A549 (cell line): Measurements from ENCODE around the gene PRKN. TPM values are rescaled to one million over a fixed set of nuclear protein-coding genes. Genes with fewer than 3 reads are reported as not detected.

ENCODE experiments used
- ATAC-seq, 2 experiments: fragments of 200-7000 bp in 1 of 2; fragments of >200 bp in 1 of 2; cut with Nextera tagmentation in 1 of 2; cut with Tn5 transposase in 1 of 2; 3 replicates each; pipeline versions ENCODE4 v1.8.0 to v1.9.1; 2018 to 2020; ENCODE audit warnings: mild to moderate bottlenecking in 1 of 2, moderate library complexity in 1 of 2
- CTCF ChIA-PET: fragments of 300-600 bp; sonication (Branson Sonifier 250); formaldehyde crosslinking; extraction: SDS; loops from one replicate; lab custom pipeline; 2021; ENCODE audit warnings: antibody characterized with exemption, inconsistent platforms; lab: Yijun Ruan, JAX
- POLR2A ChIA-PET: fragments of 350-600 bp; formaldehyde crosslinking; extraction: SDS; loops from one replicate; lab custom pipeline; 2021; ENCODE audit warnings: antibody characterized with exemption, inconsistent platforms; lab: Yijun Ruan, JAX
- DNase-seq, 2 experiments: peaks; one replicate each; pipeline versions ENCODE4 v3.0.0 to v3.0.0-alpha.2; 2011 to 2016; ENCODE audit warnings: low read depth in 1 of 2, low spot score in 1 of 2
- FAIRE-seq: peaks from 2 replicates; lab custom pipeline; 2011; peaks lifted over from hg19 to GRCh38; lab: Jason Lieb, UNC
- H3K27ac ChIP-seq, 2 experiments: fragments of >200 bp; sonication (Bioruptor Twin); formaldehyde crosslinking; 3 replicates each; pipeline ENCODE4 v1.5.1; 2016 to 2017
- H3K4me1 ChIP-seq: fragments of >200 bp; sonication (Bioruptor Twin); formaldehyde crosslinking; 3 replicates; pipeline ENCODE4 v1.6.1; 2016
- H3K4me2 ChIP-seq: fragments of >200 bp; sonication (Bioruptor Twin); formaldehyde crosslinking; 3 replicates; pipeline ENCODE4 v1.6.1; 2016
- H3K4me3 ChIP-seq: fragments of >200 bp; sonication (Bioruptor Twin); formaldehyde crosslinking; 3 replicates; pipeline ENCODE4 v1.5.1; 2016
- H3K9me3 ChIP-seq: fragments of >200 bp; sonication (Bioruptor Twin); formaldehyde crosslinking; 3 replicates; pipeline ENCODE4 v1.6.1; 2016
- CBX2 ChIP-seq: fragments of 200-600 bp; sonication (generic); IDR thresholded peaks from 2 replicates; pipeline ENCODE4 v1.6.1; 2016; ENCODE audit warnings: low read depth, mild to moderate bottlenecking, borderline replicate concordance
- CBX8 ChIP-seq: fragments of 200-600 bp; sonication (generic); IDR thresholded peaks from 2 replicates; pipeline ENCODE4 v1.6.1; 2016
- CEBPB ChIP-seq, 2 experiments: fragments of >200 bp in 1 of 2; sonication (Bioruptor Twin) in 1 of 2; formaldehyde crosslinking in 1 of 2; IDR thresholded peaks; 2 replicates each; pipeline ENCODE4 v1.6.1; 2012 to 2016
- CHD2 ChIP-seq: fragments of 150-350 bp; IDR thresholded peaks from 2 replicates; pipeline ENCODE4 v1.6.1; 2014; ENCODE audit warnings: low read length; ENCODE audit not compliant: partially characterized antibody
- CHD4 ChIP-seq: fragments of 200-600 bp; sonication (generic); IDR thresholded peaks from 2 replicates; pipeline ENCODE4 v1.6.1; 2016; ENCODE audit warnings: antibody characterized with exemption, mild to moderate bottlenecking, borderline replicate concordance
- EHMT2 ChIP-seq: fragments of 200-600 bp; sonication (generic); IDR thresholded peaks from 2 replicates; pipeline ENCODE4 v1.6.1; 2016; ENCODE audit warnings: antibody characterized with exemption, low read depth, mild to moderate bottlenecking, moderate library complexity
- ESRRA ChIP-seq: fragments of 150-350 bp; IDR thresholded peaks from 2 replicates; pipeline ENCODE4 v1.6.1; 2014; ENCODE audit warnings: mild to moderate bottlenecking, low read length, borderline replicate concordance
- FOSB ChIP-seq: fragments of 250-450 bp; sonication (Bioruptor Pico); IDR thresholded peaks from 2 replicates; pipeline ENCODE4 v1.5.0; 2020; ENCODE audit warnings: mild to moderate bottlenecking, moderate library complexity
- FOSL2 ChIP-seq, 2 experiments: fragments of 450-650 bp in 1 of 2; fragments of >200 bp in 1 of 2; sonication (Bioruptor Twin) in 1 of 2; formaldehyde crosslinking; IDR thresholded peaks; 2 replicates each; pipeline versions ENCODE4 v1.5.0 to v1.6.1; 2016 to 2020; ENCODE audit warnings: mild to moderate bottlenecking in 1 of 2, moderate library complexity in 1 of 2
- GATA3 ChIP-seq: IDR thresholded peaks from 2 replicates; pipeline ENCODE4 v1.6.1; 2012; ENCODE audit warnings: borderline replicate concordance
- HOXB5 ChIP-seq: fragments of 250-450 bp; sonication (Bioruptor Pico); IDR thresholded peaks from 2 replicates; pipeline ENCODE4 v1.5.0; 2020; ENCODE audit warnings: mild to moderate bottlenecking, moderate library complexity
- KDM1A ChIP-seq: fragments of 200-600 bp; sonication (generic); IDR thresholded peaks from 2 replicates; pipeline ENCODE4 v1.6.1; 2016; ENCODE audit warnings: low read depth, mild to moderate bottlenecking
- NPAS2 ChIP-seq: fragments of 250-450 bp; sonication (Bioruptor Pico); IDR thresholded peaks from 2 replicates; pipeline ENCODE4 v1.8.0; 2022; ENCODE audit warnings: mild to moderate bottlenecking, moderate library complexity, borderline replicate concordance
- NR3C1 ChIP-seq: fragments of >200 bp; sonication (Bioruptor Twin); formaldehyde crosslinking; IDR thresholded peaks from 3 replicates; pipeline ENCODE4 v1.6.1; 2017
- POLR2AphosphoS2 ChIP-seq: conservative IDR thresholded peaks from 2 replicates; pipeline ENCODE4 v1.6.1; 2012; ENCODE audit warnings: low read length, improper control_type of control experiment, inconsistent platforms
- RAD21 ChIP-seq, 2 experiments: fragments of >200 bp in 1 of 2; sonication (Bioruptor Twin) in 1 of 2; formaldehyde crosslinking in 1 of 2; IDR thresholded peaks in 1 of 2; conservative IDR thresholded peaks in 1 of 2; 2 replicates in 1 of 2; 3 replicates in 1 of 2; pipeline ENCODE4 v1.6.1; 2012 to 2018; ENCODE audit warnings: inconsistent platforms in 1 of 2
- RARB ChIP-seq: fragments of 250-450 bp; sonication (Bioruptor Pico); IDR thresholded peaks from 2 replicates; pipeline ENCODE4 v1.8.0; 2021; ENCODE audit warnings: mild to moderate bottlenecking, moderate library complexity
- RCOR1 ChIP-seq: fragments of 150-350 bp; IDR thresholded peaks from 2 replicates; pipeline ENCODE4 v1.6.1; 2014; ENCODE audit warnings: antibody characterized with exemption, low read length, low read depth
- RNF2 ChIP-seq: fragments of 200-600 bp; sonication (generic); IDR thresholded peaks from 2 replicates; pipeline ENCODE4 v1.6.1; 2016; ENCODE audit warnings: low read depth, mild to moderate bottlenecking, antibody characterized with exemption, moderate library complexity, borderline replicate concordance
- SREBF2 ChIP-seq: fragments of 450-650 bp; IDR thresholded peaks from 2 replicates; pipeline ENCODE4 v1.6.1; 2014; ENCODE audit warnings: mild to moderate bottlenecking, moderate library complexity
- TFCP2L1 ChIP-seq: fragments of 250-450 bp; sonication (Bioruptor Pico); IDR thresholded peaks from 2 replicates; pipeline ENCODE4 v1.5.0; 2021; ENCODE audit warnings: mild to moderate bottlenecking
- ZNF302 ChIP-seq: fragments of 250-450 bp; sonication (Bioruptor Pico); IDR thresholded peaks from 2 replicates; pipeline ENCODE4 v1.9.0; 2021; ENCODE audit warnings: inconsistent platforms, mild to moderate bottlenecking, moderate library complexity
- ZSCAN20 ChIP-seq: fragments of 250-450 bp; sonication (Bioruptor Pico); IDR thresholded peaks from 2 replicates; pipeline ENCODE4 v1.8.0; 2022; ENCODE audit warnings: mild to moderate bottlenecking, moderate library complexity
- WGBS: methylation state at CpG from one replicate; pipeline ENCODE4 v1.1.6; 2017; ENCODE audit errors: missing lambda C conversion rate; 5-methylcytosine and 5-hydroxymethylcytosine counted together
- polyA plus RNA-seq, 4 experiments: library from polyadenylated mRNA; depleted of rRNA in 3 of 4; stranded (reverse); fragments of >200 nt; fragmentation: RNase III in 1 of 4; extraction: RNeasy Plus Mini Kit Qiagen cat#74134 plus additional on column Dnase treatment in 1 of 4; gene quantifications; 2 replicates in 3 of 4; 3 replicates in 1 of 4; pipeline ENCODE4 v1.2.3, GENCODE V29; 2011 to 2017
- TF ChIP-seq, protein P1 (sequence below): fragments of >200 bp; sonication (Bioruptor Twin); formaldehyde crosslinking; IDR thresholded peaks from 2 replicates; pipeline ENCODE4 v1.6.1; 2016
- TF ChIP-seq, protein P2 (sequence below): fragments of >200 bp; sonication (Bioruptor Twin); formaldehyde crosslinking; IDR thresholded peaks from 3 replicates; pipeline ENCODE4 v1.6.1; 2016
- TF ChIP-seq, protein P3 (sequence below): IDR thresholded peaks from 2 replicates; pipeline ENCODE4 v1.6.1; 2012
- TF ChIP-seq, protein P4 (sequence below): fragments of 200-600 bp; sonication (generic); IDR thresholded peaks from 2 replicates; pipeline ENCODE4 v1.6.1; 2016; ENCODE audit warnings: antibody characterized with exemption, mild to moderate bottlenecking, moderate library complexity
- TF ChIP-seq, protein P5 (sequence below): fragments of 150-350 bp; IDR thresholded peaks from 2 replicates; pipeline ENCODE4 v1.6.1; 2014; ENCODE audit warnings: low read depth, mild to moderate bottlenecking, low read length

Gene PRKN
- polyA plus RNA-seq, 2 of the 4 experiments (the other 2 are of a cell fraction): 0.36 to 0.39 TPM

DNA sequence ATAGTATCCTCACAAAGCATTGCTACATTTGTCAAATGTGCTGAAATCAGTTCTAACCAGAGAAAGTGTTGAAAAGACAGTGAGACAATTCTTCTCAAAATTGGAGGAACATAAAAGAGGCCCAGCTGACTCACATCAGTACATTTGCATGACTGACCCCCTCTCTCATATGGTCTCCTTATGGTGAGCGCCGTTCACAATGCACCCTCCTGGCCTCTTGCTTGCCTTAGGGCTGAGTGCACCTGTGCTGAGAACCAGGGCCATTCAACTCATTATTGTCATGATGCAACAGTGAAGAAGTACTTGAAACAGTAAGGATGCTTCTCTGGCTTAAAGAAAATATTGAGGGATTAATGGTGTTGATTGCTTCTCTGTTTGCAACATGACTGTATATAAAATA is 1078.5 kb downstream of the PRKN start:
- ChIA-PET POLR2A (no interaction called here), CTCF (no interaction called here)
- DNase-seq (no peak), FAIRE-seq (no peak), ATAC-seq (no peak)
- 88% methylated on average over 2 of the region's 2 CpGs for WGBS
- Histone ChIP-seq H3K4me1 (no peaks in the 10 kb centered on the region; the same call in 2 of the 3 replicates), H3K27ac (no peak overlapping the region), H3K4me2 (no peak overlapping the region), H3K9me3 (no peaks in the 10 kb centered on the region), H3K4me3 (no peak overlapping the region)
- TF ChIP-seq ZNF302 (CRISPR knock-in tag) (no peak), RARB (CRISPR knock-in tag) (no peak), SREBF2 (no peak), RAD21 (conservative IDR thresholded peaks at IDR 0.05 in 1 of 2, IDR thresholded peaks at IDR 0.05 in 1 of 2) (no peak), RNF2 (no peak), HOXB5 (CRISPR knock-in tag) (no peak), CEBPB (IDR thresholded peaks at IDR 0.05) (no peak), CHD2 (no peak), EHMT2 (no peak), NPAS2 (CRISPR knock-in tag) (no peak), RCOR1 (no peak), FOSB (CRISPR knock-in tag) (no peak), CBX8 (no peak), POLR2AphosphoS2 (no peak), ZSCAN20 (CRISPR knock-in tag) (no peak)
- TF ChIP-seq, protein P1, sequence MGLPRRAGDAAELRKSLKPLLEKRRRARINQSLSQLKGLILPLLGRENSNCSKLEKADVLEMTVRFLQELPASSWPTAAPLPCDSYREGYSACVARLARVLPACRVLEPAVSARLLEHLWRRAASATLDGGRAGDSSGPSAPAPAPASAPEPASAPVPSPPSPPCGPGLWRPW: no peak
- TF ChIP-seq, protein P2, sequence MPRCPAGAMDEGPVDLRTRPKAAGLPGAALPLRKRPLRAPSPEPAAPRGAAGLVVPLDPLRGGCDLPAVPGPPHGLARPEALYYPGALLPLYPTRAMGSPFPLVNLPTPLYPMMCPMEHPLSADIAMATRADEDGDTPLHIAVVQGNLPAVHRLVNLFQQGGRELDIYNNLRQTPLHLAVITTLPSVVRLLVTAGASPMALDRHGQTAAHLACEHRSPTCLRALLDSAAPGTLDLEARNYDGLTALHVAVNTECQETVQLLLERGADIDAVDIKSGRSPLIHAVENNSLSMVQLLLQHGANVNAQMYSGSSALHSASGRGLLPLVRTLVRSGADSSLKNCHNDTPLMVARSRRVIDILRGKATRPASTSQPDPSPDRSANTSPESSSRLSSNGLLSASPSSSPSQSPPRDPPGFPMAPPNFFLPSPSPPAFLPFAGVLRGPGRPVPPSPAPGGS: no peak
- TF ChIP-seq, protein P3, sequence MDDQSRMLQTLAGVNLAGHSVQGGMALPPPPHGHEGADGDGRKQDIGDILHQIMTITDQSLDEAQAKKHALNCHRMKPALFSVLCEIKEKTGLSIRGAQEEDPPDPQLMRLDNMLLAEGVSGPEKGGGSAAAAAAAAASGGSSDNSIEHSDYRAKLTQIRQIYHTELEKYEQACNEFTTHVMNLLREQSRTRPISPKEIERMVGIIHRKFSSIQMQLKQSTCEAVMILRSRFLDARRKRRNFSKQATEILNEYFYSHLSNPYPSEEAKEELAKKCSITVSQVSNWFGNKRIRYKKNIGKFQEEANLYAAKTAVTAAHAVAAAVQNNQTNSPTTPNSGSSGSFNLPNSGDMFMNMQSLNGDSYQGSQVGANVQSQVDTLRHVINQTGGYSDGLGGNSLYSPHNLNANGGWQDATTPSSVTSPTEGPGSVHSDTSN: no peak
- TF ChIP-seq, protein P4, sequence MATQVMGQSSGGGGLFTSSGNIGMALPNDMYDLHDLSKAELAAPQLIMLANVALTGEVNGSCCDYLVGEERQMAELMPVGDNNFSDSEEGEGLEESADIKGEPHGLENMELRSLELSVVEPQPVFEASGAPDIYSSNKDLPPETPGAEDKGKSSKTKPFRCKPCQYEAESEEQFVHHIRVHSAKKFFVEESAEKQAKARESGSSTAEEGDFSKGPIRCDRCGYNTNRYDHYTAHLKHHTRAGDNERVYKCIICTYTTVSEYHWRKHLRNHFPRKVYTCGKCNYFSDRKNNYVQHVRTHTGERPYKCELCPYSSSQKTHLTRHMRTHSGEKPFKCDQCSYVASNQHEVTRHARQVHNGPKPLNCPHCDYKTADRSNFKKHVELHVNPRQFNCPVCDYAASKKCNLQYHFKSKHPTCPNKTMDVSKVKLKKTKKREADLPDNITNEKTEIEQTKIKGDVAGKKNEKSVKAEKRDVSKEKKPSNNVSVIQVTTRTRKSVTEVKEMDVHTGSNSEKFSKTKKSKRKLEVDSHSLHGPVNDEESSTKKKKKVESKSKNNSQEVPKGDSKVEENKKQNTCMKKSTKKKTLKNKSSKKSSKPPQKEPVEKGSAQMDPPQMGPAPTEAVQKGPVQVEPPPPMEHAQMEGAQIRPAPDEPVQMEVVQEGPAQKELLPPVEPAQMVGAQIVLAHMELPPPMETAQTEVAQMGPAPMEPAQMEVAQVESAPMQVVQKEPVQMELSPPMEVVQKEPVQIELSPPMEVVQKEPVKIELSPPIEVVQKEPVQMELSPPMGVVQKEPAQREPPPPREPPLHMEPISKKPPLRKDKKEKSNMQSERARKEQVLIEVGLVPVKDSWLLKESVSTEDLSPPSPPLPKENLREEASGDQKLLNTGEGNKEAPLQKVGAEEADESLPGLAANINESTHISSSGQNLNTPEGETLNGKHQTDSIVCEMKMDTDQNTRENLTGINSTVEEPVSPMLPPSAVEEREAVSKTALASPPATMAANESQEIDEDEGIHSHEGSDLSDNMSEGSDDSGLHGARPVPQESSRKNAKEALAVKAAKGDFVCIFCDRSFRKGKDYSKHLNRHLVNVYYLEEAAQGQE: no peak

DNA sequence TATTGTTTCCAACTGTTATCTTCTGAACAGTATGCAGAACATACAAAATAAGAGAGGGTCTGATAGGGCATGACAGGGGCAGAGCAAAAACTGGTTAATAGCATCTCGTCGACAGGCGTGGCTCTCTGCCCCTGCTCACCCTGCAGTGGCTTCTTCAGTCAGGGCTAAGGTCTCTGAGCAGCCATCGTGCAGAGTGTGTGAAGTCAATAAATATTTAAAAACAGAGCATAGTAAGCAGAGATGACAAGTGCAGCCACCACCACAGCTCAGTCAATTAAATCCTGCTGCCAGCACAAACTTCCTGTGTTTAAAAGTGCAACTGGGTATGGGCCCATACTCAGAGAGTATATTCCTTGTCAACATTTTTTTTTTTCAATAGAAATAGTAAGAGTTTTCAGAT is 1080.3 kb downstream of the PRKN start:
- 53% methylated on average over 4 of the region's 4 CpGs for WGBS
- Histone ChIP-seq H3K9me3 (no peaks in the 10 kb centered on the region), H3K4me2 (no peak overlapping the region), H3K4me1 (no peaks in the 10 kb centered on the region; the same call in 2 of the 3 replicates), H3K4me3 (no peak overlapping the region), H3K27ac (no peak overlapping the region)
- FAIRE-seq (no peak), DNase-seq (no peak), ATAC-seq (no peak)
- CTCF ChIA-PET: no interaction called here
- POLR2A ChIA-PET: no interaction called here
- TF ChIP-seq CHD4 (no peak), CBX2 (no peak), NR3C1 (no peak), GATA3 (no peak), RNF2 (no peak), KDM1A (no peak), FOSL2 (IDR thresholded peaks at IDR 0.05) (no peak), FOSL2 (CRISPR knock-in tag; IDR thresholded peaks at IDR 0.05) (no peak), TFCP2L1 (CRISPR knock-in tag) (no peak), ESRRA (no peak), POLR2AphosphoS2 (no peak)
- TF ChIP-seq, protein P4: no peak
- TF ChIP-seq, protein P5, sequence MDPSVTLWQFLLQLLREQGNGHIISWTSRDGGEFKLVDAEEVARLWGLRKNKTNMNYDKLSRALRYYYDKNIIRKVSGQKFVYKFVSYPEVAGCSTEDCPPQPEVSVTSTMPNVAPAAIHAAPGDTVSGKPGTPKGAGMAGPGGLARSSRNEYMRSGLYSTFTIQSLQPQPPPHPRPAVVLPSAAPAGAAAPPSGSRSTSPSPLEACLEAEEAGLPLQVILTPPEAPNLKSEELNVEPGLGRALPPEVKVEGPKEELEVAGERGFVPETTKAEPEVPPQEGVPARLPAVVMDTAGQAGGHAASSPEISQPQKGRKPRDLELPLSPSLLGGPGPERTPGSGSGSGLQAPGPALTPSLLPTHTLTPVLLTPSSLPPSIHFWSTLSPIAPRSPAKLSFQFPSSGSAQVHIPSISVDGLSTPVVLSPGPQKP: no peak
